H1 (cell line): ENCODE results near the gene CDKN2B.

Experiments
- BRCA1 ChIP-seq: IDR thresholded peaks from 2 replicates; pipeline ENCODE4 v1.6.1; 2012; ENCODE audit warnings: low read depth, low read length, improper control_type of control experiment
- CTCF ChIP-seq, 3 experiments: IDR thresholded peaks; 1 replicate in 2 of 3; 2 replicates in 1 of 3; pipeline versions ENCODE4 v1.5.1 to v1.6.1; 2011; ENCODE audit warnings: low read length in 3 of 3, mild to moderate bottlenecking in 3 of 3, inconsistent platforms in 2 of 3, low read depth in 1 of 3, moderate library complexity in 1 of 3; ENCODE audit not compliant: insufficient read depth in 1 of 3; ENCODE audit errors: control extremely low read depth in 1 of 3
- EGR1 ChIP-seq: IDR thresholded peaks from 2 replicates; pipeline ENCODE4 v1.6.1; 2011; ENCODE audit warnings: low read depth, low read length, borderline replicate concordance
- EZH2 ChIP-seq: fragments of 200-600 bp; sonication (generic); IDR thresholded peaks from 2 replicates; pipeline ENCODE4 v1.7.1; 2012; ENCODE audit warnings: low read depth, mild to moderate bottlenecking, moderate library complexity, low read length, inconsistent platforms; ENCODE audit not compliant: severe bottlenecking
- JUND ChIP-seq: IDR thresholded peaks from 2 replicates; pipeline ENCODE4 v1.6.1; 2011; ENCODE audit warnings: mild to moderate bottlenecking, improper control_type of control experiment, low read length
- POLR2A ChIP-seq, 2 experiments: IDR thresholded peaks; 1 replicate in 1 of 2; 2 replicates in 1 of 2; pipeline ENCODE4 v1.6.1; 2011; ENCODE audit warnings: low read depth in 2 of 2, low read length in 2 of 2, mild to moderate bottlenecking in 2 of 2; ENCODE audit errors: control extremely low read depth in 1 of 2
- POLR2AphosphoS5 ChIP-seq: IDR thresholded peaks from 2 replicates; pipeline ENCODE4 v1.6.1; 2011; ENCODE audit warnings: low read depth, low read length
- RBBP5 ChIP-seq: IDR thresholded peaks from 2 replicates; pipeline ENCODE4 v1.7.1; 2012; ENCODE audit warnings: low read depth, mild to moderate bottlenecking, inconsistent platforms, low read length, moderate library complexity, borderline replicate concordance
- SIN3A ChIP-seq, 2 experiments: IDR thresholded peaks in 1 of 2; conservative IDR thresholded peaks in 1 of 2; 2 replicates each; pipeline ENCODE4 v1.6.1; 2011 to 2012; ENCODE audit warnings: low read length in 2 of 2, improper control_type of control experiment in 1 of 2, low read depth in 1 of 2, mild to moderate bottlenecking in 1 of 2
- SRF ChIP-seq: IDR thresholded peaks from 2 replicates; pipeline ENCODE4 v1.6.1; 2011; ENCODE audit warnings: mild to moderate bottlenecking, low read depth, low read length, moderate library complexity
- YY1 ChIP-seq: IDR thresholded peaks from 2 replicates; pipeline ENCODE4 v1.6.1; 2011; ENCODE audit warnings: low read depth, mild to moderate bottlenecking, low read length

- no peak for TF ChIP-seq EZH2
- no peak for TF ChIP-seq EGR1
- no peak for TF ChIP-seq CTCF (IDR thresholded peaks at IDR 0.05; ENCODE audit: control extremely low read depth in 1 of 3, insufficient read depth in 1 of 3, low read depth in 1 of 3, low read length in 3 of 3)
- no peak for TF ChIP-seq POLR2A (IDR thresholded peaks at IDR 0.05; ENCODE audit: control extremely low read depth in 1 of 2, low read depth in 2 of 2, low read length in 2 of 2)
- no peak for TF ChIP-seq POLR2AphosphoS5
- no peak for TF ChIP-seq SRF
- no peak for TF ChIP-seq JUND
- no peak for TF ChIP-seq YY1
- TF ChIP-seq RBBP5, result no peak
- no peak for TF ChIP-seq BRCA1
- TF ChIP-seq SIN3A (conservative IDR thresholded peaks at IDR 0.05 in 1 of 2, IDR thresholded peaks at IDR 0.05 in 1 of 2; ENCODE audit: low read depth in 1 of 2, low read length in 2 of 2), result no peak
These were observed 755 bp downstream of the CDKN2B start for GRCh38 chr9:22008384-22008716.
